EH (cell line): ENCODE measurements around the gene GRM7.

ENCODE experiments used
- DNase-seq: peaks from one replicate; pipeline ENCODE4 v3.0.0-alpha.2; 2015; ENCODE audit warnings: low read depth

The GRM7 gene

GRCh38 chr3:7657214-7658112, 796.5 kb downstream of the GRM7 start:
- no peak for DNase-seq

GRCh38 chr3:7658294-7658693, 797.4 kb downstream of the GRM7 start:
- DNase-seq: no peak

GRCh38 chr3:7659079-7659478, 798.2 kb downstream of the GRM7 start:
- DNase-seq: no peak

- no peak for DNase-seq
These were observed 802.9 kb downstream of the GRM7 start for GRCh38 chr3:7663771-7664170.

- DNase-seq: no peak
These were observed 806.9 kb downstream of the GRM7 start for GRCh38 chr3:7667774-7668173.

- DNase-seq: no peak
These were observed 808.7 kb downstream of the GRM7 start for GRCh38 chr3:7669641-7670040.

GRCh38 chr3:7678521-7678920, 817.6 kb downstream of the GRM7 start:
- no peak for DNase-seq

- peak; percentile 1 for DNase-seq
These were observed 821.9 kb downstream of the GRM7 start for GRCh38 chr3:7682822-7683229.

- DNase-seq: no peak
These were observed 822.5 kb downstream of the GRM7 start for GRCh38 chr3:7683426-7683825.

GRCh38 chr3:7684182-7684715, 823.3 kb downstream of the GRM7 start:
- DNase-seq: no peak

- DNase-seq: no peak
These were observed 826.7 kb downstream of the GRM7 start for GRCh38 chr3:7687428-7688147.

GRCh38 chr3:7692866-7693265, 832.0 kb downstream of the GRM7 start:
- no peak for DNase-seq

- no peak for DNase-seq
These were observed 833.1 kb downstream of the GRM7 start for GRCh38 chr3:7693976-7694375.

GRCh38 chr3:7695049-7695448, 834.1 kb downstream of the GRM7 start:
- no peak for DNase-seq

GRCh38 chr3:7696320-7696719, 835.4 kb downstream of the GRM7 start:
- no peak for DNase-seq

- DNase-seq: no peak
These were observed 836.6 kb downstream of the GRM7 start for GRCh38 chr3:7697548-7697947.

- no peak for DNase-seq
These were observed 839.6 kb downstream of the GRM7 start for GRCh38 chr3:7700539-7700938.

- no peak for DNase-seq
These were observed 840.1 kb downstream of the GRM7 start for GRCh38 chr3:7700977-7701376.

GRCh38 chr3:7707187-7707586, 846.3 kb downstream of the GRM7 start:
- no peak for DNase-seq

GRCh38 chr3:7709376-7710082, 848.6 kb downstream of the GRM7 start:
- DNase-seq: no peak

- DNase-seq: no peak
These were observed 849.4 kb downstream of the GRM7 start for GRCh38 chr3:7710284-7710683.

- DNase-seq: no peak
These were observed 852.8 kb downstream of the GRM7 start for GRCh38 chr3:7713724-7714123.
